Transverse colon (tissue), 4 donors: ENCODE measurements around the gene INPP4B.

Experiments
- POLR2AphosphoS5 ChIP-seq, 3 donors: sonication (generic); formaldehyde crosslinking; IDR thresholded peaks; one replicate each; pipeline ENCODE4 v1.6.1; 2016; ENCODE audit warnings: antibody characterized with exemption in 3 of 3
- TF ChIP-seq, protein P1 (sequence below), 5 experiments: fragments of 200-600 bp in 3 of 5; fragments of 450-650 bp in 2 of 5; sonication (generic) in 3 of 5; IDR thresholded peaks; 1 replicate in 2 of 5; 2 replicates in 3 of 5; pipeline ENCODE4 v1.5.1; 2016 to 2017; ENCODE audit warnings: antibody characterized with exemption in 5 of 5, inconsistent platforms in 3 of 5, mild to moderate bottlenecking in 2 of 5, moderate library complexity in 1 of 5

- TF ChIP-seq, protein P1, sequence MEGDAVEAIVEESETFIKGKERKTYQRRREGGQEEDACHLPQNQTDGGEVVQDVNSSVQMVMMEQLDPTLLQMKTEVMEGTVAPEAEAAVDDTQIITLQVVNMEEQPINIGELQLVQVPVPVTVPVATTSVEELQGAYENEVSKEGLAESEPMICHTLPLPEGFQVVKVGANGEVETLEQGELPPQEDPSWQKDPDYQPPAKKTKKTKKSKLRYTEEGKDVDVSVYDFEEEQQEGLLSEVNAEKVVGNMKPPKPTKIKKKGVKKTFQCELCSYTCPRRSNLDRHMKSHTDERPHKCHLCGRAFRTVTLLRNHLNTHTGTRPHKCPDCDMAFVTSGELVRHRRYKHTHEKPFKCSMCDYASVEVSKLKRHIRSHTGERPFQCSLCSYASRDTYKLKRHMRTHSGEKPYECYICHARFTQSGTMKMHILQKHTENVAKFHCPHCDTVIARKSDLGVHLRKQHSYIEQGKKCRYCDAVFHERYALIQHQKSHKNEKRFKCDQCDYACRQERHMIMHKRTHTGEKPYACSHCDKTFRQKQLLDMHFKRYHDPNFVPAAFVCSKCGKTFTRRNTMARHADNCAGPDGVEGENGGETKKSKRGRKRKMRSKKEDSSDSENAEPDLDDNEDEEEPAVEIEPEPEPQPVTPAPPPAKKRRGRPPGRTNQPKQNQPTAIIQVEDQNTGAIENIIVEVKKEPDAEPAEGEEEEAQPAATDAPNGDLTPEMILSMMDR (IDR thresholded peaks at IDR 0.05): no peak
- TF ChIP-seq POLR2AphosphoS5 (IDR thresholded peaks at IDR 0.05): no peak
Measured at GRCh38 chr4:142284402-142285221, 561.5 kb downstream of the INPP4B start.
